ENCODE measurements around the gene TAF13. TPM values are rescaled to one million over a fixed set of nuclear protein-coding genes. Genes with fewer than 3 reads are reported as not detected.

The TAF13 gene
- total and polyA plus RNA-seq, 9 of the 15 experiments (the other 6 are each of a cell fraction or from before 2014, with no cell fraction given), result 14.9 to 77.2 (median 38.7) TPM

DNA sequence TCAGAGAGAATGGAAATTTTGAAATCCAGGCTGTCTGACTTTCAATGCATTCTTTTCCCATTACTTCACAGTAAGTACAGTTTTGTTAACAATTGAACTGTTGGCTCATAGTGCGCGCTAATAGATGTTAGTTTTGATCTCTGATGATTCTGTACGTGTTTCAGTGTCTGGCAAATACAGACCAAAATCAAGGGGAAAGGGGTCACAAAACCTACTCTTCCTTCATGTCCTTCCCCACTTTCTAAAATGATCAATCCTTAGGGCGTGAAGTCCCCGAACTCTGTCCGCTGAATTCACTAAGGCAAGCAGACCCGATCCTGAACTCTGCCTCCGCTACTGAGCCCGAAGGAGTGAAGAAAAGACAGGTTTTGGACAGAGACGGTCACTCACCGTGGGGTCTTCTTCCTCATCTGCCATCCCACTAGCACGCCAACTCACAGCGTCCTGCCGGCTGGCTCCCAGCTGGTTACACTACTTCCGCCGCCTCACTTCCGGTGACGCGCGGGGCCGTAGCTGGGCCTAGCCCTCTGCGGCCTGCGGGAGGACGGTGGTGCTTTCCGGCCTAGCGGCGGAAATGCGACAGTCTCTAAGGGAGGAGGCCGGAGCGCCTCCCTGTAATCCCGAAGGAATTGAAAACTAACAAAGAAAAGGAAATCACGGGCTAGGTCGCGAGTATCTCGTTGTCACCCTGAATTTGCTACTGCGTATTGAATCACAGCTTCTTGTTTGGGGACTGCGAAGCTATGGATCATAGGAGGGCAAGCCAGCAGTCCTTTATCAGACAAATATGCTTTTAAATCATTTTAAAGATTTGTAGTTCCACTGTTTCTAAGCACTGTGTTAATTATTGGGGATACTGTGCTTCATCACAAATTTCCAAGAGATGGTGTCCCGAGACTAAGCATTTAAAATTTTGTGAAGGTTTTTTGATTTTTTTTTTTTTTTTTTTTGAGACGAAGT lies at the start of gene TAF13 (continued):
- TF ChIP-seq RBM39 (optimal IDR thresholded peaks at IDR 0.05; ENCODE audit: low read depth, low read length) (no peak), SIN3A (IDR thresholded peaks at IDR 0.05; ENCODE audit: borderline replicate concordance in 2 of 2, control insufficient read depth in 1 of 2, low read depth in 2 of 2, low read length in 2 of 2) (peak; percentile 99 to 100), CREBBP (IDR thresholded peaks at IDR 0.05; ENCODE audit: low read depth, low read length) (no peak), SAP30 (IDR thresholded peaks at IDR 0.05; ENCODE audit: borderline replicate concordance, insufficient read depth, low read depth, low read length, poor library complexity, severe bottlenecking) (peak; percentile 99), ESRRA (IDR thresholded peaks at IDR 0.05; ENCODE audit: borderline replicate concordance, low read depth) (peak; percentile 73), MAZ (CRISPR knock-in tag; conservative IDR thresholded peaks at IDR 0.05 in 1 of 2, IDR thresholded peaks at IDR 0.05 in 1 of 2) (peak in 1 of 2 experiments; percentile 80), TAL1 (IDR thresholded peaks at IDR 0.05) (no peak), MAFG (tag; conservative IDR thresholded peaks at IDR 0.05) (no peak), SREBF2 (CRISPR knock-in tag; IDR thresholded peaks at IDR 0.05) (no peak), ZBTB7A (IDR thresholded peaks at IDR 0.05; ENCODE audit: borderline replicate concordance, control insufficient read depth, low read depth, low read length) (peak; percentile 72; the same call in 1 of the 2 replicates), RBM25 (IDR thresholded peaks at IDR 0.05; ENCODE audit: low read depth, low read length, severe bottlenecking) (no peak), NEUROD1 (IDR thresholded peaks at IDR 0.05; ENCODE audit: borderline replicate concordance, low read depth, low read length, partially characterized antibody) (no peak), FUS (optimal IDR thresholded peaks at IDR 0.05; ENCODE audit: low read depth, low read length) (no peak), CCAR2 (IDR thresholded peaks at IDR 0.05; ENCODE audit: low read depth, low read length) (no peak), TEAD2 (tag; IDR thresholded peaks at IDR 0.05) (no peak), BCL6 (CRISPR knock-in tag; IDR thresholded peaks at IDR 0.05) (no peak), SMAD1 (IDR thresholded peaks at IDR 0.05; ENCODE audit: low read depth, low read length, partially characterized antibody) (peak; percentile 69), HMG20A (CRISPR knock-in tag; conservative IDR thresholded peaks at IDR 0.05) (no peak), SMARCE1 (IDR thresholded peaks at IDR 0.05) (no peak), MYC (IDR thresholded peaks at IDR 0.05; ENCODE audit: low read depth, low read length) (peak; percentile 79), MYC (CRISPR knock-in tag; IDR thresholded peaks at IDR 0.05; ENCODE audit: borderline replicate concordance, low read depth) (no peak), ZNF707 (CRISPR knock-in tag; conservative IDR thresholded peaks at IDR 0.05) (no peak)
- TF ChIP-seq, protein P1, sequence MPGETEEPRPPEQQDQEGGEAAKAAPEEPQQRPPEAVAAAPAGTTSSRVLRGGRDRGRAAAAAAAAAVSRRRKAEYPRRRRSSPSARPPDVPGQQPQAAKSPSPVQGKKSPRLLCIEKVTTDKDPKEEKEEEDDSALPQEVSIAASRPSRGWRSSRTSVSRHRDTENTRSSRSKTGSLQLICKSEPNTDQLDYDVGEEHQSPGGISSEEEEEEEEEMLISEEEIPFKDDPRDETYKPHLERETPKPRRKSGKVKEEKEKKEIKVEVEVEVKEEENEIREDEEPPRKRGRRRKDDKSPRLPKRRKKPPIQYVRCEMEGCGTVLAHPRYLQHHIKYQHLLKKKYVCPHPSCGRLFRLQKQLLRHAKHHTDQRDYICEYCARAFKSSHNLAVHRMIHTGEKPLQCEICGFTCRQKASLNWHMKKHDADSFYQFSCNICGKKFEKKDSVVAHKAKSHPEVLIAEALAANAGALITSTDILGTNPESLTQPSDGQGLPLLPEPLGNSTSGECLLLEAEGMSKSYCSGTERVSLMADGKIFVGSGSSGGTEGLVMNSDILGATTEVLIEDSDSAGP (CRISPR knock-in tag; IDR thresholded peaks at IDR 0.05), result no peak
- TF ChIP-seq, protein P2, sequence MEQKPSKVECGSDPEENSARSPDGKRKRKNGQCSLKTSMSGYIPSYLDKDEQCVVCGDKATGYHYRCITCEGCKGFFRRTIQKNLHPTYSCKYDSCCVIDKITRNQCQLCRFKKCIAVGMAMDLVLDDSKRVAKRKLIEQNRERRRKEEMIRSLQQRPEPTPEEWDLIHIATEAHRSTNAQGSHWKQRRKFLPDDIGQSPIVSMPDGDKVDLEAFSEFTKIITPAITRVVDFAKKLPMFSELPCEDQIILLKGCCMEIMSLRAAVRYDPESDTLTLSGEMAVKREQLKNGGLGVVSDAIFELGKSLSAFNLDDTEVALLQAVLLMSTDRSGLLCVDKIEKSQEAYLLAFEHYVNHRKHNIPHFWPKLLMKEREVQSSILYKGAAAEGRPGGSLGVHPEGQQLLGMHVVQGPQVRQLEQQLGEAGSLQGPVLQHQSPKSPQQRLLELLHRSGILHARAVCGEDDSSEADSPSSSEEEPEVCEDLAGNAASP (IDR thresholded peaks at IDR 0.05), result no peak
- TF ChIP-seq, protein P3, sequence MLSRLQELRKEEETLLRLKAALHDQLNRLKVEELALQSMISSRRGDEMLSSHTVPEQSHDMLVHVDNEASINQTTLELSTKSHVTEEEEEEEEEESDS (CRISPR knock-in tag; IDR thresholded peaks at IDR 0.05), result no peak
